IMR-90 (cell line): Measurements from ENCODE around the gene WNT4. TPM values are rescaled to one million over a fixed set of nuclear protein-coding genes. Genes with fewer than 3 reads are reported as not detected.

ENCODE experiments used
- ATAC-seq: fragments of 200-7000 bp; cut with Tn5 transposase; 2 replicates; pipeline ENCODE4 v1.9.1; 2020; ENCODE audit warnings: low read depth, mild to moderate bottlenecking, moderate library complexity
- BruUV-seq: library from RNA; stranded (reverse); fragments of 400-500 nt; replicated peaks from 2 replicates; lab custom pipeline; 2021; lab: Mats Ljungman, UMichigan
- CTCF ChIA-PET: fragments of 300-600 bp; formaldehyde crosslinking; extraction: SDS; loops from one replicate; lab custom pipeline; 2021; ENCODE audit warnings: antibody characterized with exemption; lab: Yijun Ruan, JAX
- POLR2A ChIA-PET: fragments of 300-600 bp; sonication (Branson Sonifier 250); formaldehyde crosslinking; loops from one replicate; lab custom pipeline; 2022; ENCODE audit warnings: antibody characterized with exemption; ENCODE audit not compliant: unreplicated experiment; lab: Charles Lee
- DNase-seq: peaks from one replicate; pipeline ENCODE4 v3.0.0; 2013
- H2AFZ ChIP-seq: replicated peaks from 2 replicates; pipeline ENCODE3; 2013; ENCODE audit warnings: low read length, mild to moderate bottlenecking; ENCODE audit not compliant: poor library complexity
- H2AK5ac ChIP-seq: 2 replicates; pipeline ENCODE4 v1.6.1; 2013; ENCODE audit warnings: low read depth, low read length, inconsistent platforms
- H2AK9ac ChIP-seq: replicated peaks from 2 replicates; pipeline ENCODE3; 2013; ENCODE audit warnings: mild to moderate bottlenecking, low read depth, low read length, moderate library complexity; ENCODE audit not compliant: poor library complexity
- H2BK120ac ChIP-seq: 2 replicates; pipeline ENCODE4 v1.6.1; 2013; ENCODE audit warnings: low read depth, low read length, inconsistent platforms
- H2BK15ac ChIP-seq: 3 replicates; pipeline ENCODE4 v1.6.1; 2013; ENCODE audit warnings: low read depth, low read length, inconsistent platforms
- H2BK20ac ChIP-seq: 2 replicates; pipeline ENCODE4 v1.6.1; 2013; ENCODE audit warnings: low read depth, mild to moderate bottlenecking, inconsistent platforms, low read length, moderate library complexity
- H2BK5ac ChIP-seq: 2 replicates; pipeline ENCODE4 v1.6.1; 2013; ENCODE audit warnings: mild to moderate bottlenecking, low read depth, low read length, inconsistent platforms; ENCODE audit not compliant: poor library complexity, severe bottlenecking
- H3K14ac ChIP-seq: replicated peaks from 2 replicates; pipeline ENCODE4 v1.6.1; 2013; ENCODE audit warnings: low read depth, low read length, inconsistent platforms
- H3K18ac ChIP-seq: 2 replicates; pipeline ENCODE4 v1.6.1; 2013; ENCODE audit warnings: low read depth, low read length, control low read depth
- H3K23ac ChIP-seq: 2 replicates; pipeline ENCODE4 v1.6.1; 2013; ENCODE audit warnings: low read depth, low read length, inconsistent platforms
- H3K27ac ChIP-seq: 2 replicates; pipeline ENCODE4 v1.5.1; 2013; ENCODE audit warnings: mild to moderate bottlenecking, control low read depth, low read length; ENCODE audit not compliant: insufficient read depth
- H3K27me3 ChIP-seq: 2 replicates; pipeline ENCODE4 v1.6.1; 2013; ENCODE audit warnings: low read length; ENCODE audit not compliant: control insufficient read depth, insufficient read depth
- H3K36me3 ChIP-seq: 2 replicates; pipeline ENCODE4 v1.6.1; 2013; ENCODE audit warnings: low read length, mixed read lengths; ENCODE audit not compliant: control insufficient read depth, insufficient read depth
- H3K4ac ChIP-seq: 2 replicates; pipeline ENCODE4 v1.6.1; 2013; ENCODE audit warnings: low read depth, low read length, inconsistent platforms
- H3K4me1 ChIP-seq: 2 replicates; pipeline ENCODE4 v1.6.1; 2013; ENCODE audit warnings: low read length, mixed read lengths; ENCODE audit not compliant: control insufficient read depth, insufficient read depth
- H3K4me2 ChIP-seq: 2 replicates; pipeline ENCODE4 v1.6.1; 2013; ENCODE audit warnings: low read depth, mild to moderate bottlenecking, control low read depth, low read length, moderate library complexity
- H3K4me3 ChIP-seq: 2 replicates; pipeline ENCODE4 v1.5.1; 2013; ENCODE audit warnings: low read depth, mild to moderate bottlenecking, control low read depth, low read length, moderate library complexity; ENCODE audit not compliant: insufficient read depth
- H3K56ac ChIP-seq: 2 replicates; pipeline ENCODE4 v1.6.1; 2013; ENCODE audit warnings: low read length, inconsistent platforms; ENCODE audit not compliant: insufficient read depth; ENCODE audit errors: extremely low read depth
- H3K79me1 ChIP-seq, 2 experiments: 2 replicates each; pipeline ENCODE4 v1.6.1; 2013; ENCODE audit warnings: low read length in 2 of 2, inconsistent platforms in 1 of 2, low read depth in 1 of 2
- H3K9ac ChIP-seq: 2 replicates; pipeline ENCODE4 v1.6.1; 2013; ENCODE audit warnings: low read depth, low read length, control low read depth
- H3K9me1 ChIP-seq: 2 replicates; pipeline ENCODE4 v1.6.1; 2013; ENCODE audit warnings: low read length, inconsistent platforms; ENCODE audit not compliant: insufficient read depth
- H3K9me3 ChIP-seq: 2 replicates; pipeline ENCODE4 v1.6.1; 2013; ENCODE audit warnings: low read length; ENCODE audit not compliant: control insufficient read depth, insufficient read depth
- H4K20me1 ChIP-seq: 2 replicates; pipeline ENCODE4 v1.6.1; 2013; ENCODE audit warnings: low read length, inconsistent platforms; ENCODE audit not compliant: insufficient read depth
- H4K5ac ChIP-seq: 2 replicates; pipeline ENCODE4 v1.6.1; 2013; ENCODE audit warnings: mild to moderate bottlenecking, low read depth, low read length, control low read depth
- H4K8ac ChIP-seq, 2 experiments: 2 replicates each; pipeline ENCODE4 v1.6.1; 2013; ENCODE audit warnings: low read depth in 2 of 2, low read length in 2 of 2, control low read depth in 1 of 2, inconsistent platforms in 1 of 2
- H4K91ac ChIP-seq: 2 replicates; pipeline ENCODE4 v1.6.1; 2013; ENCODE audit warnings: low read depth, low read length, inconsistent platforms; ENCODE audit not compliant: insufficient read depth
- CEBPB ChIP-seq: IDR thresholded peaks from 2 replicates; pipeline ENCODE4 v1.6.1; 2012; ENCODE audit warnings: low read depth, low read length, improper control_type of control experiment
- CHD1 ChIP-seq: IDR thresholded peaks from 2 replicates; pipeline ENCODE4 v1.6.1; 2012; ENCODE audit warnings: low read depth, low read length, improper control_type of control experiment
- FOS ChIP-seq: fragments of 150-350 bp; IDR thresholded peaks from 2 replicates; pipeline ENCODE4 v1.6.1; 2016; ENCODE audit warnings: low read depth, low read length
- POLR2A ChIP-seq: IDR thresholded peaks from 2 replicates; pipeline ENCODE4 v1.6.1; 2012; ENCODE audit warnings: mild to moderate bottlenecking, low read depth, low read length
- RFX5 ChIP-seq: IDR thresholded peaks from 2 replicates; pipeline ENCODE4 v1.8.0; 2012; ENCODE audit warnings: low read depth, mild to moderate bottlenecking, low read length, moderate library complexity
- WGBS, 2 experiments: methylation state at CpG; one replicate each; pipeline versions ENCODE4 v1.1.5 to v1.1.7; 2013; ENCODE audit warnings: missing lambda C conversion rate in 2 of 2; ENCODE audit not compliant: insufficient read length in 1 of 2; ENCODE audit errors: extremely low coverage in 2 of 2; 5-methylcytosine and 5-hydroxymethylcytosine counted together
- dilution Hi-C: fragments of 300-500 bp; cut with HindIII; formaldehyde crosslinking; loops from one replicate; pipeline ENCODE4 v1.14.3; 2018; ENCODE audit warnings: low sequenced_read_pairs; ENCODE audit not compliant: unreplicated experiment
- in situ Hi-C: fragments of 300-500 bp; cut with MboI; formaldehyde crosslinking; loops from 3 replicates; pipeline ENCODE4 v1.14.3; 2019; ENCODE audit warnings: low sequenced_read_pairs, inconsistent platforms, mixed read lengths
- intact Hi-C: fragments of 100-400 bp; cut with micrococcal nuclease; formaldehyde crosslinking; loops from 2 replicates; pipeline ENCODE4 v1.10.0; 2022
- polyA plus RNA-seq, 3 experiments: library from polyadenylated mRNA; depleted of rRNA; stranded (reverse); fragments of >200 nt; gene quantifications; 2 replicates each; pipeline ENCODE4 v1.2.3, GENCODE V29; 2012; ENCODE audit warnings: low replicate concordance in 1 of 3
- total RNA-seq: library from RNA; depleted of rRNA; stranded (reverse); fragments of >200 nt; gene quantifications from 2 replicates; pipeline ENCODE4 v1.2.3, GENCODE V29; 2012
- TF ChIP-seq, protein P1 (sequence below): fragments of 150-350 bp; IDR thresholded peaks from 2 replicates; pipeline ENCODE4 v1.6.1; 2017; ENCODE audit warnings: mild to moderate bottlenecking, antibody characterized with exemption, low read length, low read depth

The WNT4 gene
- total and polyA plus RNA-seq, 2 of the 4 experiments (the other 2 are of a cell fraction): not detected

- dilution Hi-C loops (no loop called here), intact Hi-C loops (no loop called here), in situ Hi-C loops (no loop called here)
- Histone ChIP-seq H3K9me1 (no peaks in the 10 kb centered on the region), H2AK9ac (no peak overlapping the region), H4K91ac (no peak overlapping the region), H3K56ac (no peak overlapping the region), H4K8ac (no peak overlapping the region), H2AK5ac (no peak overlapping the region), H2AFZ (no peak overlapping the region), H4K20me1 (peaks cover 5% of the 10 kb centered on the region; the same call in 1 of the 2 replicates), H4K5ac (no peak overlapping the region), H3K23ac (no peak overlapping the region), H2BK20ac (no peak overlapping the region), H2BK5ac (no peak overlapping the region), H3K4me3 (no peak overlapping the region), H3K27me3 (peaks cover 59% of the 10 kb centered on the region), H2BK15ac (no peak overlapping the region), H2BK120ac (no peak overlapping the region), H3K27ac (no peak overlapping the region), H3K4me2 (no peak overlapping the region), H3K4me1 (no peaks in the 10 kb centered on the region), H3K14ac (no peak overlapping the region), H3K9me3 (no peaks in the 10 kb centered on the region), H3K9ac (no peak overlapping the region), H3K4ac (no peak overlapping the region), H3K18ac (no peak overlapping the region), H3K36me3 (no peaks in the 10 kb centered on the region), H3K79me1 (no peaks in the 10 kb centered on the region)
- no peak for DNase-seq
- CTCF ChIA-PET: no interaction called here
- TF ChIP-seq FOS: no peak
- TF ChIP-seq POLR2A: no peak
- no peak for TF ChIP-seq CHD1
- no peak for TF ChIP-seq RFX5
- TF ChIP-seq, protein P1, sequence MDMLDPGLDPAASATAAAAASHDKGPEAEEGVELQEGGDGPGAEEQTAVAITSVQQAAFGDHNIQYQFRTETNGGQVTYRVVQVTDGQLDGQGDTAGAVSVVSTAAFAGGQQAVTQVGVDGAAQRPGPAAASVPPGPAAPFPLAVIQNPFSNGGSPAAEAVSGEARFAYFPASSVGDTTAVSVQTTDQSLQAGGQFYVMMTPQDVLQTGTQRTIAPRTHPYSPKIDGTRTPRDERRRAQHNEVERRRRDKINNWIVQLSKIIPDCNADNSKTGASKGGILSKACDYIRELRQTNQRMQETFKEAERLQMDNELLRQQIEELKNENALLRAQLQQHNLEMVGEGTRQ: no peak
- TF ChIP-seq CEBPB: no peak
- POLR2A ChIA-PET: no interaction called here
- WGBS, 2 experiments: 86% methylated on average over 2 of the region's 4 CpGs; no CpG with 5 or more reads in 1 of the 2 experiments
- no TSS peak for BruUV-seq
- no peak for ATAC-seq
Measured at GRCh38 chr1:22158654-22159053, 15.8 kb upstream of the WNT4 start.
